WTC11 (cell line): ENCODE data around the gene LHFPL6. TPM values are rescaled to one million over a fixed set of nuclear protein-coding genes. Genes with fewer than 3 reads are reported as not detected.
A peak's percentile ranks its signal among the peaks of the same experiment; 100 is the strongest.

Source experiments
- ATAC-seq: fragments of 200-7000 bp; cut with Tn5 transposase; 2 replicates; pipeline ENCODE4 v1.10.0; 2021; ENCODE audit warnings: mild to moderate bottlenecking, moderate library complexity
- CTCF ChIA-PET: fragments of 300-600 bp; sonication (Branson Sonifier 250); formaldehyde crosslinking; loops from one replicate; lab custom pipeline; 2021; ENCODE audit warnings: antibody characterized with exemption; lab: Charles Lee
- POLR2A ChIA-PET: fragments of 350-600 bp; sonication (Branson Sonifier 250); formaldehyde crosslinking; loops from one replicate; lab custom pipeline; 2021; ENCODE audit warnings: antibody characterized with exemption; lab: Charles Lee
- DNase-seq: peaks from one replicate; pipeline ENCODE4 v3.0.0; 2021; ENCODE audit warnings: low spot score
- H3K27ac Mint-ChIP-seq: 2 replicates; pipeline ENCODE4 v1.8.0; 2021; ENCODE audit warnings: mixed read lengths
- H3K27me3 Mint-ChIP-seq: 2 replicates; pipeline ENCODE4 v1.8.0; 2021; ENCODE audit warnings: low read depth, mild to moderate bottlenecking, moderate library complexity, mixed read lengths
- H3K36me3 Mint-ChIP-seq: 2 replicates; pipeline ENCODE4 v1.8.0; 2021; ENCODE audit warnings: mixed read lengths
- H3K4me1 Mint-ChIP-seq: 2 replicates; pipeline ENCODE4 v1.8.0; 2022; ENCODE audit warnings: mixed read lengths
- H3K4me3 Mint-ChIP-seq: 2 replicates; pipeline ENCODE4 v1.8.0; 2021; ENCODE audit warnings: mild to moderate bottlenecking, moderate library complexity, mixed read lengths
- H3K9me3 Mint-ChIP-seq: 2 replicates; pipeline ENCODE4 v1.8.0; 2021; ENCODE audit warnings: mixed read lengths
- ATF2 ChIP-seq: sonication (generic); formaldehyde crosslinking; IDR thresholded peaks from 2 replicates; pipeline ENCODE4 v1.8.1; 2022; ENCODE audit warnings: low read depth, missing genetic modification reagents, borderline replicate concordance
- CDX4 ChIP-seq: fragments of 250-450 bp; sonication (Bioruptor Pico); IDR thresholded peaks from 2 replicates; pipeline ENCODE4 v1.9.0; 2021; ENCODE audit warnings: moderate library complexity, mild to moderate bottlenecking, inconsistent platforms, borderline replicate concordance
- ELF4 ChIP-seq: sonication (generic); formaldehyde crosslinking; IDR thresholded peaks from 2 replicates; pipeline ENCODE4 v1.8.1; 2022; ENCODE audit warnings: low read depth, mild to moderate bottlenecking, moderate library complexity, missing genetic modification reagents
- ESRRA ChIP-seq: sonication (generic); formaldehyde crosslinking; IDR thresholded peaks from 2 replicates; pipeline ENCODE4 v1.8.1; 2022; ENCODE audit warnings: mild to moderate bottlenecking, missing genetic modification reagents, borderline replicate concordance
- FOXK1 ChIP-seq: sonication (generic); formaldehyde crosslinking; IDR thresholded peaks from 2 replicates; pipeline ENCODE4 v1.8.0; 2022; ENCODE audit warnings: mild to moderate bottlenecking, moderate library complexity, missing genetic modification reagents
- JAZF1 ChIP-seq: fragments of 250-450 bp; sonication (Bioruptor Pico); IDR thresholded peaks from 2 replicates; pipeline ENCODE4 v1.9.0; 2021; ENCODE audit warnings: moderate library complexity, mild to moderate bottlenecking, inconsistent platforms
- KAT7 ChIP-seq: sonication (generic); formaldehyde crosslinking; IDR thresholded peaks from 2 replicates; pipeline ENCODE4 v1.8.1; 2023; ENCODE audit warnings: missing genetic modification reagents, mild to moderate bottlenecking, borderline replicate concordance
- NFE2L1 ChIP-seq: sonication (generic); formaldehyde crosslinking; IDR thresholded peaks from 2 replicates; pipeline ENCODE4 v1.8.1; 2023; ENCODE audit warnings: missing genetic modification reagents
- PRDM15 ChIP-seq: sonication (generic); formaldehyde crosslinking; IDR thresholded peaks from 2 replicates; pipeline ENCODE4 v1.8.0; 2022; ENCODE audit warnings: missing genetic modification reagents
- RELA ChIP-seq: sonication (generic); formaldehyde crosslinking; IDR thresholded peaks from 2 replicates; pipeline ENCODE4 v1.8.1; 2022; ENCODE audit warnings: missing genetic modification reagents, mild to moderate bottlenecking, borderline replicate concordance
- SMAD3 ChIP-seq: sonication (generic); formaldehyde crosslinking; IDR thresholded peaks from 2 replicates; pipeline ENCODE4 v1.8.0; 2022; ENCODE audit warnings: missing genetic modification reagents, mild to moderate bottlenecking, borderline replicate concordance
- TCF7 ChIP-seq: sonication (generic); formaldehyde crosslinking; IDR thresholded peaks from 2 replicates; pipeline ENCODE4 v1.8.0; 2022; ENCODE audit warnings: mild to moderate bottlenecking, low read depth, missing genetic modification reagents, moderate library complexity
- ZBTB21 ChIP-seq: sonication (generic); formaldehyde crosslinking; IDR thresholded peaks from 2 replicates; pipeline ENCODE4 v1.8.1; 2023; ENCODE audit warnings: mild to moderate bottlenecking, missing genetic modification reagents, borderline replicate concordance
- ZBTB43 ChIP-seq: sonication (generic); formaldehyde crosslinking; IDR thresholded peaks from 2 replicates; pipeline ENCODE4 v1.8.1; 2023; ENCODE audit warnings: mild to moderate bottlenecking, missing genetic modification reagents
- ZNF121 ChIP-seq: sonication (generic); formaldehyde crosslinking; IDR thresholded peaks from 2 replicates; pipeline ENCODE4 v1.8.0; 2023; ENCODE audit warnings: missing genetic modification reagents
- ZNF232 ChIP-seq: sonication (generic); formaldehyde crosslinking; IDR thresholded peaks from 2 replicates; pipeline ENCODE4 v1.8.0; 2022; ENCODE audit warnings: mild to moderate bottlenecking, missing genetic modification reagents
- ZNF281 ChIP-seq: sonication (generic); formaldehyde crosslinking; IDR thresholded peaks from 2 replicates; pipeline ENCODE4 v1.8.0; 2023; ENCODE audit warnings: mild to moderate bottlenecking, missing genetic modification reagents
- total RNA-seq: library from RNA; stranded (reverse); gene quantifications from 3 replicates; pipeline ENCODE4 v1.2.3, GENCODE V29; 2021

The LHFPL6 gene
- total RNA-seq, 1 experiment from 2014 or later = 4.5 TPM

GRCh38 chr13:39407786-39408185 lies 195.2 kb downstream of the LHFPL6 start:
- ATAC-seq (no peak), DNase-seq (no peak)
- peaks cover 4% of the 10 kb centered on the region; the same call in 1 of the 2 replicates for H3K27me3 Mint-ChIP-seq
- ChIA-PET CTCF (no interaction called here), POLR2A (interaction anchor here (0.5 kb wide), 1 partner anchor 246 kb away, joined by 4 read pairs; no protein-coding TSS in a partner anchor)
- no peak overlapping the region for H3K4me3 Mint-ChIP-seq
- TF ChIP-seq JAZF1 = no peak
- no peaks in the 10 kb centered on the region for H3K36me3 Mint-ChIP-seq
- H3K9me3 Mint-ChIP-seq = no peaks in the 10 kb centered on the region
- peaks cover 54% of the 10 kb centered on the region for H3K4me1 Mint-ChIP-seq
- H3K27ac Mint-ChIP-seq = no peak overlapping the region

- H3K4me1 Mint-ChIP-seq = peaks cover 49% of the 10 kb centered on the region
Observed at GRCh38 chr13:39407138-39407537, 195.9 kb downstream of the LHFPL6 start.

GRCh38 chr13:39406688-39407087 lies 196.3 kb downstream of the LHFPL6 start:
- H3K4me3 Mint-ChIP-seq = no peak overlapping the region
- H3K27ac Mint-ChIP-seq = no peak overlapping the region
- no peaks in the 10 kb centered on the region for H3K36me3 Mint-ChIP-seq
- ChIA-PET CTCF (no interaction called here), POLR2A (no interaction called here)
- peak; percentile 81 for ATAC-seq
- peaks cover 47% of the 10 kb centered on the region for H3K4me1 Mint-ChIP-seq
- H3K27me3 Mint-ChIP-seq = peaks cover 4% of the 10 kb centered on the region; the same call in 1 of the 2 replicates
- no peaks in the 10 kb centered on the region for H3K9me3 Mint-ChIP-seq
- no peak for DNase-seq
- TF ChIP-seq RELA (CRISPR knock-in tag) (no peak), ZNF281 (CRISPR knock-in tag) (no peak), PRDM15 (CRISPR knock-in tag) (no peak), CDX4 (no peak), ZBTB43 (no peak), TCF7 (CRISPR knock-in tag) (no peak)

More at GRCh38 chr13:39407138-39407537, 195.9 kb downstream of the LHFPL6 start:
- CTCF ChIA-PET = no interaction called here
- Mint-ChIP-seq H3K27ac (no peak overlapping the region), H3K36me3 (no peaks in the 10 kb centered on the region), H3K9me3 (no peaks in the 10 kb centered on the region), H3K4me3 (no peak overlapping the region), H3K27me3 (peaks cover 4% of the 10 kb centered on the region; the same call in 1 of the 2 replicates)
- TF ChIP-seq ZNF232 = no peak
- no peak for TF ChIP-seq NFE2L1 (CRISPR knock-in tag)
- TF ChIP-seq ZBTB21 (CRISPR knock-in tag) = no peak
- TF ChIP-seq FOXK1 (CRISPR knock-in tag) = no peak
- no peak for TF ChIP-seq KAT7 (CRISPR knock-in tag)
- no peak for TF ChIP-seq ESRRA
- no peak for TF ChIP-seq ZNF121 (CRISPR knock-in tag)
- TF ChIP-seq PRDM15 (CRISPR knock-in tag) = no peak
- no peak for TF ChIP-seq ELF4 (CRISPR knock-in tag)
- TF ChIP-seq ATF2 (CRISPR knock-in tag) = no peak
- TF ChIP-seq SMAD3 (CRISPR knock-in tag) = no peak
- no peak for DNase-seq
- POLR2A ChIA-PET = no interaction called here
- peak; percentile 55 for ATAC-seq
